BJ (cell line): Measurements from ENCODE around the gene UAP1. TPM values are rescaled to one million over a fixed set of nuclear protein-coding genes. Genes with fewer than 3 reads are reported as not detected.

Experiments
- CTCF ChIA-PET: fragments of 350-600 bp; formaldehyde crosslinking; extraction: SDS; loops from one replicate; lab custom pipeline; 2021; ENCODE audit warnings: antibody characterized with exemption, inconsistent platforms; lab: Yijun Ruan, JAX
- POLR2A ChIA-PET: fragments of 300-600 bp; sonication (Branson Sonifier 250); formaldehyde crosslinking; extraction: SDS; loops from one replicate; lab custom pipeline; 2021; ENCODE audit warnings: antibody characterized with exemption; lab: Charles Lee
- DNase-seq: peaks from one replicate; pipeline ENCODE4 v3.0.0-alpha.2; 2011; ENCODE audit warnings: low read depth
- H3K27me3 ChIP-seq: 2 replicates; pipeline ENCODE4 v1.6.0; 2011; ENCODE audit warnings: low read length; ENCODE audit not compliant: control insufficient read depth, insufficient read depth
- H3K36me3 ChIP-seq: 2 replicates; pipeline ENCODE4 v1.5.1; 2011; ENCODE audit warnings: low read length; ENCODE audit not compliant: control insufficient read depth, insufficient read depth
- H3K4me3 ChIP-seq: 2 replicates; pipeline ENCODE4 v1.5.1; 2011; ENCODE audit warnings: low read depth, mild to moderate bottlenecking, control low read depth, low read length
- CTCF ChIP-seq: IDR thresholded peaks from 2 replicates; pipeline ENCODE4 v1.5.1; 2011; ENCODE audit warnings: low read depth, mild to moderate bottlenecking, control low read depth, inconsistent platforms, low read length, moderate library complexity; ENCODE audit not compliant: insufficient read depth
- polyA plus RNA-seq: library from polyadenylated mRNA; depleted of rRNA; stranded (reverse); fragments of >200 nt; gene quantifications from 2 replicates; pipeline ENCODE4 v1.2.3, GENCODE V29; 2011

The UAP1 gene
- polyA plus RNA-seq, 1 experiment = 33.6 TPM

DNA sequence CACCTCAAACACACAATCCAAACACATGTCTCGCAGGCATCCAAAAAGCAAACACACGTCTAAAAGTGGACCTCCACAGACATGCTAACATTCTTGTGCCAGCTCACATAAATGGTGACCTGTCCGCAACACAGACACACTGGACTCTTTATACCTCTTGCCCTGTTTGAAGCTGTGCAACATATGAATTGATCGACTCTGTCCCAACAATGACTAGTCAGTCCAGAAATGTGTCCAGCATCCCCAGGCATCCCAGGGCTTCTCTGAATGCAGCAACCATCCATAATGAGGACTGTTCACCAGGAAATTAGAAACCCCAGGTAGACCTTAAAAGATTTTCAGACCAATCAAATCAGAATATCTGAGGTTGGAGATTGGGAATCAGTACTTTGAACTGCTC lies 73.9 kb downstream of the UAP1 start:
- CTCF ChIA-PET = interaction anchor here (2.2 kb wide), 1 partner anchor 23 kb away, joined by 5 read pairs; no protein-coding TSS in a partner anchor
- no peak for DNase-seq
- Histone ChIP-seq H3K36me3 (no peaks in the 10 kb centered on the region), H3K27me3 (no peaks in the 10 kb centered on the region), H3K4me3 (peak overlapping the region; percentile 69)
- no peak for TF ChIP-seq CTCF
- POLR2A ChIA-PET = interaction anchor here (0.6 kb wide), 1 partner anchor 9 kb away, joined by 3 read pairs; no protein-coding TSS in a partner anchor

GRCh38 chr1:162639718-162640117 lies 78.2 kb downstream of the UAP1 start:
- TF ChIP-seq CTCF = no peak
- POLR2A ChIA-PET = no interaction called here

GRCh38 chr1:162641114-162641513 lies 79.6 kb downstream of the UAP1 start:
- H3K4me3 ChIP-seq = no peak overlapping the region
- ChIA-PET POLR2A (no interaction called here), CTCF (interaction anchor here (1.1 to 1.7 kb wide), 2 partner anchors 8 to 22 kb away, joined by 3 to 8 read pairs; partner anchors contain the start of gene DDR2)
- no peaks in the 10 kb centered on the region for H3K36me3 ChIP-seq
- DNase-seq = no peak
- no peaks in the 10 kb centered on the region for H3K27me3 ChIP-seq
- TF ChIP-seq CTCF = no peak

More at GRCh38 chr1:162639718-162640117, 78.2 kb downstream of the UAP1 start:
- no peaks in the 10 kb centered on the region for H3K36me3 ChIP-seq
- H3K27me3 ChIP-seq = no peaks in the 10 kb centered on the region
- no peak for DNase-seq
- no peak overlapping the region for H3K4me3 ChIP-seq
- CTCF ChIA-PET = interaction anchor here (0.5 kb wide), 1 partner anchor 80 kb away, joined by 3 read pairs; no protein-coding TSS in a partner anchor

DNA sequence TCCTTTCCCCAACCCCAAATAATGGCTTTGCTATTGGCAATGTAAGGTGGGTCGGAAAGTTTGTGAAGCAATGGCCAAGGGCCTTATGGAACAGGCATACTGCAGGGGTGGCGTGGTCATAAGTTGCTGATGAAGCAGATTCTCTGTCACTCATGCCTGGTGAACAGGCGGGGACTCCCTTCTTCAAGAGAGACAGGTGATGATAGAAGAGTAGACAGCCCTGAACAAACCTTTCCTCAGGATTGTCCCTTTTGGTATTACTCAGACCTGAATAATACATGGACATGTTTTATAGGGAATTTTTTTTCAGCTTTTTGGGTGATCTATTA lies 83.4 kb downstream of the UAP1 start:
- ChIA-PET CTCF (no interaction called here), POLR2A (interaction anchor here (1.0 kb wide), 1 partner anchor 11 kb away, joined by 3 read pairs; no protein-coding TSS in a partner anchor)
- H3K4me3 ChIP-seq = no peak overlapping the region
- no peak for DNase-seq
- no peaks in the 10 kb centered on the region; the same call in 1 of the 2 replicates for H3K36me3 ChIP-seq
- H3K27me3 ChIP-seq = no peaks in the 10 kb centered on the region
- TF ChIP-seq CTCF = no peak

DNA sequence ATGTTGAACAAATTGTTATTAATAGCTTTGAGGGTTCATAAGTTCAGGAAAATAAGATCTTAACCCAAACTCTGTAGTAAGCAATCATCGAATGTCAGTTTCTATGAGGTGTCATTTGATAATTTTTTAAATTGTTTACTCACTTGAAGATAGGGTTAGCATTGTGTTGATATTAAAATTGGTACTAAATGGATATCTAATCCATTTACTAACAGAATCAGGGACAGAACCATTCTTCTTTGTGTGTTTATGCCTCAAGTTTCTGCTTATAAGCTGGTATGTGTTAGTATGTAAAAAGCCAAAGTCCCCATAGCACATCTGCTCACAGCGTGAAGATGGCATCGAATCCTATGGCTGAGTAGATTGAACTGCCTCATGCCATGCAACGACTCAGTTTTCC lies 84.1 kb downstream of the UAP1 start:
- TF ChIP-seq CTCF = no peak
- Histone ChIP-seq H3K27me3 (no peaks in the 10 kb centered on the region), H3K4me3 (no peak overlapping the region), H3K36me3 (no peaks in the 10 kb centered on the region; the same call in 1 of the 2 replicates)
- ChIA-PET CTCF (no interaction called here), POLR2A (interaction anchor here (1.0 kb wide), 1 partner anchor 11 kb away, joined by 3 read pairs; no protein-coding TSS in a partner anchor)
- DNase-seq = no peak
